Measurements from ENCODE around the gene SLMAP.
"Not testable (repeated sequence)": the region's sequence is repeated elsewhere in the genome, so short reads cannot be mapped to it uniquely, and the experiment has no call there.

SLMAP gene

DNA sequence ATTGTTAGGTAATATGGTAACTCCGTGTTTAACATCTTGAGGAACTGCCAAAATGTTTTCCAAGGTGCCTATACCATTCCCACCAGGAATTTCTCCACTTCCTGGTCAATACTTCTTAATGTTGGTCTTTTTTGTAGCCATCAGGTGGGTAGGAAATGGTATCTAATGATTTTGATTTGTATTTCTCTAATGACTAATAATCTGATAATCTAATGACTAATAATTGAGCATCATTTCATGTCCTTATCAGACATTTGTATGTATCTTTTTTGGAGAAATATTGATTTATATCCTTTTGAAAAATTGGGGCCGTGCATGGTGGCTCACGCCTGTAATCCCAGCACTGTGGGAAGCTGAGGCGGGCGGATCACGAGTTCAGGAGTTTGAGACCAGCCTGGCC lies 38.8 kb downstream of the SLMAP start:
- H3K27me3 ChIP-seq (ENCODE audit: insufficient read depth, low read length): no peaks in the 10 kb centered on the region
- H3K9ac ChIP-seq (ENCODE audit: low read depth, low read length): no peak overlapping the region
- no peak overlapping the region for H3K27ac ChIP-seq (ENCODE audit: low read depth, low read length)
- H3K9me3 ChIP-seq (ENCODE audit: insufficient read depth, low read depth, low read length): no peaks in the 10 kb centered on the region
- no peak overlapping the region for H3K4me3 ChIP-seq (ENCODE audit: low read length)
- no peaks in the 10 kb centered on the region for H3K36me3 ChIP-seq (ENCODE audit: insufficient read depth, low read length)
- 98% methylated on average over 6 of the region's 6 CpGs for WGBS
- H3K4me1 ChIP-seq (ENCODE audit: insufficient read depth, low read length): no peaks in the 10 kb centered on the region

DNA sequence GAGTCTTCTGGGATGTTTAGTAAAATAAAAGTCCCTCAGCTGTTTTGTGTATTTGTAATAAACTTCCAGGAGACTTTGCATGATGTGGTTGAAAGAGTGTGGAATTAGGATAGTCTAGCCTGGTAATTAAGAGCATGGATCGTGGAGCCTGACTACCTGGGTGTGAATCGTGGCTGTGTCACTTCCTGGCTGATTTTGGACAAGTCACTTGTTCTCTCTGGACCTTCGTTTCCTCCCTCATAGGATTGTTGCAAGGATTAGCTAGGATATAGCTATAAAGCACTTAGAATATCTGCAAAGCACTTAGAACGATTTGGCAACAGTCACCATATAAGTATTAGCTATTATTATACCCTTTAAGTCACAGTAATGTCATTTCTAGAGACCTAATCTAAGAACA lies 40.2 kb downstream of the SLMAP start:
- Histone ChIP-seq H3K9ac (ENCODE audit: low read depth, low read length) (no peak overlapping the region), H3K36me3 (ENCODE audit: insufficient read depth, low read length) (no peaks in the 10 kb centered on the region), H3K9me3 (ENCODE audit: insufficient read depth, low read depth, low read length) (no peaks in the 10 kb centered on the region), H3K4me3 (ENCODE audit: low read length) (no peak overlapping the region), H3K27ac (ENCODE audit: low read depth, low read length) (no peak overlapping the region), H3K4me1 (ENCODE audit: insufficient read depth, low read length) (peaks cover 10% of the 10 kb centered on the region; the same call in 1 of the 2 replicates), H3K27me3 (ENCODE audit: insufficient read depth, low read length) (no peaks in the 10 kb centered on the region)
- WGBS: 83% methylated on average over 3 of the region's 4 CpGs

DNA sequence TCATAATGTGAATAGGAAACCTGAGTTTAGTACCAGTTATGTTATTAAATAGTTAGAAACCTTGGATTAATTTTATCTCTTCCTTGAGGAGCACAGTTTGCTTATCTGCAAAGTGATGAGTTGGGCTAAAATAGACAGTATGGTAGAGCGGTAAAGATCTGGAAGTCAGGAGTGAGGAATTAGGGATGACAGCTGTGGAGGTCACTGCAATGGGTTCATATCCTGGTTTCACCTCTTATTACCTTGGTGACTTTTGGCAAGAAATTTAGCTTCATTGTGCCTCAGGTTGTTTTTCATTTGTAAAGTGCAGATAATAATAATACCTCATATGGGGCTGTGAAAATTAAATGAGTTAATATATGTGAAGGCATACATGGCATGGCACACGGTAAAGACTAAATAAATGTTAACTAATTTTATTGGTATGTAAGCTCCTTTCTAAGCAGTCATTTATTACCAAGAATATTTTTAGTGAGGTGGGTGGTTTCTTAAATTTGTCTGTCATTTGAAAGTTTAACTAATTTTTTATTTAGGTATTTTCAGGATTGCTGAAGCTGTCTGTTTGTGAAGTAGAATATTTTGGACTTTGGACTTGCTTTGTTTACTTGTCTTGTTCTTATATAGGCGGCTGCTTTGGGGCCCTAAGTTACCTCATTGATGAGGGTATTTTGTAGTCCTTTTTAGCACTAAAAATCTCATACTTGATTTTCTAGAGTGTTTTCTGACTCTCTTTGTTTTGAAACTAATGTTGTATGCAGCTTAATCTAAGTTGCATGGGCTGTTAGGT lies 41.8 kb downstream of the SLMAP start:
- Histone ChIP-seq H3K9ac (ENCODE audit: low read depth, low read length) (no peak overlapping the region), H3K4me3 (ENCODE audit: low read length) (no peak overlapping the region), H3K4me1 (ENCODE audit: insufficient read depth, low read length) (peaks cover 18% of the 10 kb centered on the region; the same call in 1 of the 2 replicates), H3K9me3 (ENCODE audit: insufficient read depth, low read depth, low read length) (no peaks in the 10 kb centered on the region), H3K27me3 (ENCODE audit: insufficient read depth, low read length) (no peaks in the 10 kb centered on the region), H3K27ac (ENCODE audit: low read depth, low read length) (no peak overlapping the region), H3K36me3 (ENCODE audit: insufficient read depth, low read length) (no peaks in the 10 kb centered on the region)
- 90% methylated on average over 3 of the region's 3 CpGs for WGBS

DNA sequence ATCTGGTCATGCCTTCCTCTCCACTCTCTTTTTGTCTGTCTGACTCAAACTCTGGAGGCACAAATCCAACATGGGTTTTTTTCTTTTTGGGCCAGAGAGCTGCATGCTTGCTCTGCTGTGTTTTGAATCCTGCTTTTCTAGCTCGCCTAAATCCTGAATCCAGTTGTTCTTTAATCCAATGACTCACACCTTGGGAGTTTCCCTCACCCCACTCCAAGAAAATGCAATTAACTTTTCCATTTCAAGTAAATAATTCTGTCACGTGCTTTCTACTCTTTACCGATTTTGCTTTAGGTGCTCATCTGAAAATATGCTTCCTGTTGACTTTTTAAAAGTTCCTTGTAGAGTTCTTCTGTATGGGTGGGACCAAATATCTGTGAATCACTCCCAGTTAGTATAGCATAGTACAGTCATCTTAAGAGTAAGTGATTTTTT lies 47.6 kb downstream of the SLMAP start:
- WGBS: 29% methylated on average over 3 of the region's 3 CpGs
- no peak overlapping the region; the same call in 1 of the 2 replicates for H3K4me3 ChIP-seq (ENCODE audit: low read length)
- H3K4me1 ChIP-seq (ENCODE audit: insufficient read depth, low read length): peaks cover 49% of the 10 kb centered on the region
- H3K9ac ChIP-seq (ENCODE audit: low read depth, low read length): no peak overlapping the region; the same call in 1 of the 2 replicates
- H3K27ac ChIP-seq (ENCODE audit: low read depth, low read length): peak overlapping the region; percentile 1
- H3K9me3 ChIP-seq (ENCODE audit: insufficient read depth, low read depth, low read length): no peaks in the 10 kb centered on the region
- no peaks in the 10 kb centered on the region for H3K27me3 ChIP-seq (ENCODE audit: insufficient read depth, low read length)
- no peaks in the 10 kb centered on the region for H3K36me3 ChIP-seq (ENCODE audit: insufficient read depth, low read length)

DNA sequence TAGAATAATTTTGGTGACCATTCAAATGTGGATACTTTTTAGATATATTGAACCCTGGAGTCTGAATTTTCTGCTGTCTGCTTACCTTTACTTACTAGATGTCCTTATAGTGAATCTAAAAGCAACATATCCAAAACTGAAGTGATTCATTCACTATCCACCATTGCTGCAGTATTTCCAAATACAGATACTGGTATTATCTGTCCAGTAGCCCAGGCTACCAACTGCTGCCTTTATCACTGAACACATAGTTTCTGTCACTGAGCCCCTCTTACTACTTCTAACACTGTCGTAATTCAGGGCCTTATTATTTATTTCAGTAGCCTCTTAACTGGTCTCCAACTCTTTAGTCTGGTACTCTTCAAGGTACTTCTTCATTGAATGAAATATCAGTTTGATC lies 49.2 kb downstream of the SLMAP start:
- WGBS: 82% methylated on average over 1 of the region's 1 CpG
- Histone ChIP-seq H3K9ac (ENCODE audit: low read depth, low read length) (no peak overlapping the region), H3K9me3 (ENCODE audit: insufficient read depth, low read depth, low read length) (no peaks in the 10 kb centered on the region), H3K36me3 (ENCODE audit: insufficient read depth, low read length) (no peaks in the 10 kb centered on the region), H3K4me3 (ENCODE audit: low read length) (no peak overlapping the region), H3K27me3 (ENCODE audit: insufficient read depth, low read length) (no peaks in the 10 kb centered on the region), H3K4me1 (ENCODE audit: insufficient read depth, low read length) (peaks cover 52% of the 10 kb centered on the region), H3K27ac (ENCODE audit: low read depth, low read length) (0 out of 2 replicates have a peak overlapping the region, but pooled peaks have one; percentile 20)

DNA sequence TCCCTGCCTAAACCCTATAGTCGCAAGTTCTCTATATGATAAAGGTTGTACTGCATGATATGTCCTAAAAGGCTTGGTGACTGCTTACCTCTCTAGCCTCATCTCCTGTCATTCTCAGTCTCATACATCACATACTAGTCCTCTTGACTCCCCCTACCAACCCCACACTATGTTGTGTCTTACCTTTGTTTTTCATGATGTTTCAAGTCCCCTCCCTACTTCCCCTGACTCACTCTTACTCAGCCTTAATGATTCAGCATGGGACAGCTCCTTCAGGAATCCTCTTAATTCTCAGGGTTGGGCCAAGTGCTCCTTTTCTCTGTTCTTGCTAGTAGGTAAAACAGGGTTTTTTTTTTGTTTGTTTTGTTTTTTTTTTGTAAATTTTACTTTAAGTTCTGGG lies 49.6 kb downstream of the SLMAP start:
- Histone ChIP-seq H3K4me1 (ENCODE audit: insufficient read depth, low read length) (peaks cover 48% of the 10 kb centered on the region), H3K4me3 (ENCODE audit: low read length) (no peak overlapping the region), H3K9me3 (ENCODE audit: insufficient read depth, low read depth, low read length) (no peaks in the 10 kb centered on the region), H3K27ac (ENCODE audit: low read depth, low read length) (0 out of 2 replicates have a peak overlapping the region, but pooled peaks have one; percentile 20), H3K27me3 (ENCODE audit: insufficient read depth, low read length) (no peaks in the 10 kb centered on the region), H3K36me3 (ENCODE audit: insufficient read depth, low read length) (no peaks in the 10 kb centered on the region), H3K9ac (ENCODE audit: low read depth, low read length) (no peak overlapping the region)
- 100% methylated on average over 1 of the region's 1 CpG for WGBS

DNA sequence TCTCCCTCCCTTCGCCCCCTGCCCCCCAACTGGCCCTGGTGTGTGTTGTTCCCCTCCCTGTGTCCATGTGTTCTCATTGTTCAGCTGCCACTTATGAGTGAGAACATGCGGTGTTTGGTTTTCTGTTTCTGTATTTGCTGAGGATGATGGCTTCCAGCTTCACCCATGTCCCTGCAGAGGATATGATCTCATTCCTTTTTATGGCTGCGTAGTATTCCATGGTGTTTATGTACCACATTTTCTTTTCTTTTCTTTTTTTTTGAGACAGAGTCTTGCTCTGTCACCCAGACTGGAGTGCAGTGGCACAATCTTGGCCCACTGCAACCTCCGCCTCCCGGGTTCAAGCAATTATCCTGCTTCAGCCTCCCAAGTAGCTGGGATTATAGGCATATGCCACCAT lies 50.1 kb downstream of the SLMAP start:
- H3K9me3 ChIP-seq (ENCODE audit: insufficient read depth, low read depth, low read length); H3K36me3 ChIP-seq (ENCODE audit: insufficient read depth, low read length); H3K27me3 ChIP-seq (ENCODE audit: insufficient read depth, low read length); H3K4me3 ChIP-seq (ENCODE audit: low read length); H3K27ac ChIP-seq (ENCODE audit: low read depth, low read length); H3K9ac ChIP-seq (ENCODE audit: low read depth, low read length): not testable (repeated sequence)
- 97% methylated on average over 5 of the region's 5 CpGs for WGBS
- H3K4me1 ChIP-seq (ENCODE audit: insufficient read depth, low read length): peaks cover 42% of the 10 kb centered on the region

DNA sequence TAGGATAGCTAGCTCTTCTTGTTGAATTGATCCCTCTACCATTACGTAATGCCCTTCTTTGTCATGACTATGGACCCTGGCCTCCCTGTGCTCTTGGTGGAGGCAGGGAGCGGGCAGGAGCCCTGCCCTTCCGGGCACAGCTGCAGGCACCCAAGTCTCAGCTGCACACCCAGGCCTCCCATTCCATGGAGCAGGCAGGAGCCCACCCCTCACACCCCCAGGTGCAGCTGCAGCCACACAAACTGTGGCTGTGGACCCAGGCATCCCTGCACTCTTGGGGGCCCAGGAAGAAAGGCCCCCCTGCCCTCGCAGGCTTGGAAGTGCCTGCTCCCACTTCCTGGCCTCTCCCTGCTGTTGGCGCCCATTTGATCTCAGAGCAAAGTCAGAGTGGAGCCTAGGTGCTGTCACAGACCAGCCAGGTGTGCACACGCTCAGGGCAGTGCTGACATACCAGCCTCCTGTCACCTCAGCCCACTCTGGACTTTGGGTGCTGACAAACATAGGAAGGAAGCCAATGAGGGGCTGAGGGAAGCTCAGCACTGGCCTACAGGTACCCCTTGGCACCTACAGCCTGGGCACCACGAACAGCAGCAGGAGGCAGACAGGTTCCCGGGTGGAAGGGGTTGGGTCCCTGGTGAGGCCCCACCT lies 53.0 kb downstream of the SLMAP start:
- no peak overlapping the region for H3K9ac ChIP-seq (ENCODE audit: low read depth, low read length)
- no peaks in the 10 kb centered on the region for H3K36me3 ChIP-seq (ENCODE audit: insufficient read depth, low read length)
- H3K27me3 ChIP-seq (ENCODE audit: insufficient read depth, low read length): no peaks in the 10 kb centered on the region
- H3K27ac ChIP-seq (ENCODE audit: low read depth, low read length): no peak overlapping the region
- H3K4me3 ChIP-seq (ENCODE audit: low read length): no peak overlapping the region
- H3K9me3 ChIP-seq (ENCODE audit: insufficient read depth, low read depth, low read length): no peaks in the 10 kb centered on the region
- 90% methylated on average over 8 of the region's 8 CpGs for WGBS
- peaks cover 22% of the 10 kb centered on the region; the same call in 1 of the 2 replicates for H3K4me1 ChIP-seq (ENCODE audit: insufficient read depth, low read length)

DNA sequence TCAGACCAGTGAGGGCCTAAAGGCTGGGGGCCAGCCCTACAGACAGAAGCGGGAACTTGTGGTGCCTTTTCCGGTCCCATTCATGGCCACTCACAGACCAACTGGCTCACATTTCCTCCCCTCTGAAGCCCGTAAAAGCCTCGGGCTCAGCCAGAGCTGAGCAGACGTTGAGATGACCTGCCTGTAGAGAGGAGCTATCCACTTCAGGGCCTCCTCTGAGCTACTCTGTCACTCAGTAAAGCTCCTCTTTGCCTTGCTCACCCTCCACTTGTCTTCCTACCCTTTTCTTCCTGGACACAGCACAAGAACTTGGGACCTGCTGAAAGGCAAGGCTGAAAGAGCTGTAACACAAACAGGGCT lies 53.5 kb downstream of the SLMAP start:
- H3K36me3 ChIP-seq (ENCODE audit: insufficient read depth, low read length): no peaks in the 10 kb centered on the region
- H3K9ac ChIP-seq (ENCODE audit: low read depth, low read length): no peak overlapping the region
- no peak overlapping the region for H3K4me3 ChIP-seq (ENCODE audit: low read length)
- no peaks in the 10 kb centered on the region for H3K27me3 ChIP-seq (ENCODE audit: insufficient read depth, low read length)
- H3K4me1 ChIP-seq (ENCODE audit: insufficient read depth, low read length): peaks cover 18% of the 10 kb centered on the region; the same call in 1 of the 2 replicates
- H3K9me3 ChIP-seq (ENCODE audit: insufficient read depth, low read depth, low read length): no peaks in the 10 kb centered on the region
- 84% methylated on average over 5 of the region's 5 CpGs for WGBS
- H3K27ac ChIP-seq (ENCODE audit: low read depth, low read length): no peak overlapping the region

DNA sequence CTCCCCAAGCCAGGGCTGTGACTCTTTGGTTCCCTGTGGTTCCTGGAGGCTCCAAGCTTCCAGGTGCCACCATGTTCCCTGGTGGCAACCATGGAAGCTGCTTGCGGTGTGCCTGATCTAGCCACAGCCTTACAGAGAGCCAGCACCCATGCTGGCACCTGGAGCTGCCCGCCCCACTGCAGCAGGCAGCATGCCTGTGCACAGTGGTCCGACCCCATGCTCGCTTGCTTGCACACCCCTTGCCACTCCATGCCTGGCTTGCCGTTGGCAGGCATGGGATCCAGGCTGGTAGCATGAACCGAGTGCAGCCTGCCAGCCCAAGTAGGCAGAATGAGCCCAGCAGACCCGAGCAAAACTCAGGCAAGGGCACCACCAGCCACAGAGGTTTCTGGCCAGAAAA lies 53.9 kb downstream of the SLMAP start:
- 96% methylated on average over 7 of the region's 7 CpGs for WGBS
- Histone ChIP-seq H3K27me3 (ENCODE audit: insufficient read depth, low read length) (no peaks in the 10 kb centered on the region), H3K4me1 (ENCODE audit: insufficient read depth, low read length) (peaks cover 14% of the 10 kb centered on the region; the same call in 1 of the 2 replicates), H3K9me3 (ENCODE audit: insufficient read depth, low read depth, low read length) (no peaks in the 10 kb centered on the region), H3K27ac (ENCODE audit: low read depth, low read length) (no peak overlapping the region), H3K9ac (ENCODE audit: low read depth, low read length) (no peak overlapping the region), H3K36me3 (ENCODE audit: insufficient read depth, low read length) (no peaks in the 10 kb centered on the region), H3K4me3 (ENCODE audit: low read length) (no peak overlapping the region)

DNA sequence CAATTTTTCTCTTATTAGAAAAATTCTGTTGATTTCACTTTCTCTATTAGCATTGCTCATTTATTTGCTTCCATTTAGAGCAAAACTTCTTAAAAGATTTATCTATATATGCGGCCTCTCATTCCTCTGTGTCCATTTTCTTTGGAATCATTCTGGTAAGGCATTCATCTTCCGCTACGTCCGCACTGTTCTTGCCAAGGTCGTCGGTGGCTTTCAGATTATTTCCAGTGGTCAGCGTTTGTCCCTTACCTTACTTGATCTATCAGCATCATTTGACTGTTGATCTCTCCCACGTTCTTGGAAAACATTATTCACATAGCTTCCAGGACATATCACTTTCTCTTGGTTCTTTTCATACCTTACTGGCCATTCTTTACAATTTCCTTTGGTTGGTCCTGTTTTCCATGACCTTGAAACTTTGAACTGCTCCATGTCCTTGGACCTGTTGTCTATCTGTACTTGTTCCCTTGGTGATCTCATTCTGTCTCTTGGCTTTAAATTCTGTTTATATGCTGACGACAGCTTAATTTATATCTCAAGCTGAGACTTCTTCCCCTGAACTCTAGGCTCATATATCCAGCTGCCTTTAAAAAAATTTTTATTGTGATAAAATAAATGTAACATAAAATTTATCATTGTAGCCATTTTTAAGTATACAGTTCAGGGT lies 54.5 kb downstream of the SLMAP start:
- Histone ChIP-seq H3K4me1 (ENCODE audit: insufficient read depth, low read length) (peaks cover 8% of the 10 kb centered on the region; the same call in 1 of the 2 replicates), H3K4me3 (ENCODE audit: low read length) (no peak overlapping the region), H3K27me3 (ENCODE audit: insufficient read depth, low read length) (no peaks in the 10 kb centered on the region), H3K27ac (ENCODE audit: low read depth, low read length) (no peak overlapping the region), H3K9ac (ENCODE audit: low read depth, low read length) (no peak overlapping the region), H3K9me3 (ENCODE audit: insufficient read depth, low read depth, low read length) (no peaks in the 10 kb centered on the region), H3K36me3 (ENCODE audit: insufficient read depth, low read length) (no peaks in the 10 kb centered on the region)
- 95% methylated on average over 9 of the region's 9 CpGs for WGBS
